GM18505 (cell line): Measurements from ENCODE around the gene SEC14L3.
A peak's percentile ranks its signal among the peaks of the same experiment; 100 is the strongest.

Experiments
- ATAC-seq: cut with Tn5 transposase; IDR thresholded peaks from one replicate; pipeline ENCODE4 v1.9.1; 2021; ENCODE audit not compliant: unreplicated experiment
- POLR2A ChIP-seq: IDR thresholded peaks from 4 replicates; pipeline ENCODE4 v1.6.1; 2011; ENCODE audit warnings: borderline replicate concordance; ENCODE audit not compliant: insufficient read depth, insufficient read length; ENCODE audit errors: extremely low read depth

The SEC14L3 gene

DNA sequence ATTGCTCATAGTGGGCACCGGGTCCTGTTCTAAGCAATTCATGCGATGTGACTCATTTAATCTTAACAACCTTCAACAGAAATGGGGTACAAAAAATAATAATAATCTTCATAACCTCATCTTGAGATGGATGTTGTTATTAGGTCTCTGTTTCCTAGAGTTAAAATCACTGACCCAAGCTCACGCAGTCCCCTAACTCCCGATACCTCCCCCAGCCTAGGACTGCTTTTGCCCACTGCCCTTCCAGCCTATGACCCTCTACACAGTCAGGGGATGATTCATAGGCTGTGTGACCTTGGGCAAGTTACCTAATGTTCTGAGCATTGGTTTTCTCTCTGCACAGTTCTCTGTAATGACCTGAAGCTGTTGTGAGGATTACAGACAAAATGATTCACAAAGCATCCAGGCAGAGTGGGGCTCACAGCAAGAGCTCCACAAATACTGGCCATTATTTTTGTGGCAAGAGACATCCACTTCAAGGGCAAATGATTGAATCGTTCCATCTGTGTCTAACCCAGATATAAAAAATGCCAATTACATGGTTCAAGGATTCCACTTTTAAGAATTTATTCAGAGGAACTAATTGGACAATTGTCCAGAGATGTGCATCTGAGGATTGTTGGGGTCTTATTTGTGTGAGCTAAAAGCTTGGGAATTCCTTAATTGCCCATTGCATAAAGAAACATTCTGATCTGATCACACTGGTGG lies 26.2 kb downstream of the SEC14L3 start:
- no peak for ATAC-seq
- TF ChIP-seq POLR2A = no peak

DNA sequence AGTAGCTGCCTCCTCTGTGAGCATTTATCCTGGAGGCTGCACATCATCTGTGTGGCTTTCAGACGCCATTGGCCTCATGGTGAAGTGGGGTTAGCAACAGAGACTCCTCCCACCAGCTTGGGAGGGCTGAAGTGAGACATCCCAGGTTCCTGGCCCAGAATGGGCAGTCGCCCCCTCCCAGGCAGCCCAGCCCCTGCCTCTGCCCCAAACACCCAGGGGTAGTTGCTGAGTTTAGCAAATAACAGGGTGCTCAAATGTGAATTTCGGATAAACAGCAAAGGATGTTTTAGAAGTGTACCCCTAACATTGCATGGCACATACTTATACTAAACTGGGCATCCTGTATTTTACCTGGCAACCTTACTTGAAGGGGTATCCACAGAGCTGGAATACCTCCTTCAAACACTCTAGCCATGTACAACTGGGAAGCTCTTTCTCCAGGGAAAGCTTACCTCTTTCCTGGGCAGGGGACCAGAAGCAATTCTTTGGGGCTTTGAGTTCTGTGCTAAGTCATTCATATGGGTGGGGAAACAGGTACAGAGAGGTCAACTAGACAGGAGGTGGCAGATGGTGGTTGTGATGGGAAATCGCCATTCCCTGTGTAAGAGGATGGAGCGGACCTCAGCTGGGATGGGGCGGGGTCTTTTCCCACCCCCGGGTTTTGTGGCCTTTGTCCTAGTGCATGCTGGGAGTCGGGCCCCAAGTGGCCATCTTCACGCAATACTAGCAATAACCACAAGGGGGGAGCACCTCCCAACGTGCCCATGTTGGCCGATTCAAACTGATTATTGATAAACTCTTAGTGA lies 27.0 kb downstream of the SEC14L3 start:
- ATAC-seq = no peak
- TF ChIP-seq POLR2A = peak; percentile 37

DNA sequence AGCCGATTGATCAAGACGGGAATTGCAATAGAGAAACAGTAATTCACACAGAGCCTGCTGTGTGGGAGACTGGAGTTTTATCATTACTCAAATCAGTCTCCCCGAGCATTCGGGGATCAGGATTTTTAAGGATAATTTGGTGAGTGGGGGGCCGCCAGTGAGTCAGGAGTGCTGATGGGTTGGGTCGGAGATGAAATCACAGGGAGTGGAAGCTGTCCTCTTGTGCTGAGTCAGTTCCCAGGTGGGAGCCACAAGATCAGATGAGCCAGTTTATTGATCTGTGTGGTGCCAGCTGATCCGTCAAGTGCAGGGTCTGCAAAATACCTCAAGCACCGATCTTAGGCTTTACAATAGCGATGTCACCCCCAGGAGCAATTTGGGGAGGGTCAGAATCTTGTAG lies 30.7 kb downstream of the SEC14L3 start:
- TF ChIP-seq POLR2A = no peak
- no peak for ATAC-seq

DNA sequence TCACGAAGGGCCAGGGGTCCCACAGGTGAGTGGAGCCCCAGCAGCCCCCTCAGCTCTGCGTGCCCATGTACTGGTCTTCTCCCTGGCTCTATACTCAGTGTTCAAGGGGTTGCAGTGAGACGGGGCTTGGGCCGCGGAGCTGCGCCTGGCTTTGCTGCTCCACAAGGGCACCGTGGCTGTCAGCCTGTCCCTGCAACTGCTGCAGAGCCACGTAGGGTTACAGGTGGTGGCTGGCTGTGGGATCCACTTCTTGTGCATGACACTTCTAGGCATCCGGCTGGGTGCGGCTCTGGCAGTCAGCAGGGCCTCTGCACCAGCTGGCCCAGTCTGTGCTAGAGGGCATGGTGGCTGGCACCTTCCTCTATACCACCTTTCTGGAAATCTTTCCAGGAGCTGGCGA lies 32.0 kb downstream of the SEC14L3 start:
- TF ChIP-seq POLR2A = no peak
- ATAC-seq = no peak

DNA sequence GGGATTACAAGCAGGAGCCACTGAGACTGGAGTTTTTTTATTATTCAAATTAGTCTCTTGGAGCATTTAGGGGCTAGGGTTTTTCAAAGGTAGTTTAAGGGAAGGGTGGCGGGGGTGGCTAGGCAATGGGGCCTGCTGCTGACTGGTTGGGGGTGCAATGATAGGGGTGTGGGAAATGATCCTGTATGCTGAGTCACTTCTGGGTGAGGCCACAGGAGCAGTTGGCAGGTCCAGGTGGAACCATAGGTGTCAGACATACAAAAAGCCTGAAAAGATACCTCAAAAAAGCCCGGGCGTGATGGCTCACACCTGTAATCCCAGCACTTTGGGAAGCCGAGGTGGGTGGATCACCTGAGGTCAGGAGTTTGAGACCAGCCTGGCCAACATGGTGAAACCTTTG lies 32.6 kb downstream of the SEC14L3 start:
- TF ChIP-seq POLR2A = no peak
- no peak for ATAC-seq

DNA sequence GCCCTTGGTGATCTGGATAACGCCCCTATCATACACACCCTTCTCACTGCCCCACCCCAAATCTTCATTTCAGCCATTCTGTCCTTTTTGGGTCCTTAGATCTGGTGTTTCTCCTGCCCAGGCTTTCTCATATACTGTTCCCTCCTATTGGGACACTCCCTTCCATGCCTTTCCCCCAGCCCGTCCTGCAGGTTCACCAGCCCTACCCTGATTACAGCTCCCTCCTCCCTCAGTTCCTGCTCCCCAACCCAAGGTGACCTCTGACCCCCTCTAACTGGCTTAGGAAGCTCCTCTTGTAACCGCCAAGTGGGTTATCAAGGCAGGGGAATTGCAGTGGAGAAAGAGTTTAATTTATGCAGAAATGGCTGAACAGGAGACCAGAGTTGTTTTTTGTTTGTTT lies 33.3 kb downstream of the SEC14L3 start:
- no peak for ATAC-seq

DNA sequence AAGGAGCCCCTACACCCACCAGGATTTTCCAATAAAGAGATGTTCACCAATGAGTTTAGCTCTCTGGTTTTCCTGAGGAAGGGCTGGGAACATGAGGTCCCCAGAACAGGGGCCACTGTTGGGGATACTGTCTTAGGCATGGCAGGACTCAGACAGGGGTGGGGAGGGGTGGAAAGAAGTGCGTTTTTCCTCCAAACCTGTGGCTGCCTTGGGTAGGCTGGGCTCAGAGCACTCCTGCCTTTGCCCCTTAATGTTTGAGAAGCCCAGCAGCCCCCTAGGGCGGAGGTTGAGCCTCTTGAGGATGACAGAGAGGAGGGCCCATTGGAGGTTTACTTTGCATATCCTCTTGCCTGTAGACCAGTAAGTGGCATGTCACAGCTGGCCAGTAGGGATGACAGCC lies 35.6 kb downstream of the SEC14L3 start:
- ATAC-seq = no peak
- no peak for TF ChIP-seq POLR2A

More for the DNA sequence above, 33.3 kb downstream of the SEC14L3 start:
- no peak for TF ChIP-seq POLR2A

DNA sequence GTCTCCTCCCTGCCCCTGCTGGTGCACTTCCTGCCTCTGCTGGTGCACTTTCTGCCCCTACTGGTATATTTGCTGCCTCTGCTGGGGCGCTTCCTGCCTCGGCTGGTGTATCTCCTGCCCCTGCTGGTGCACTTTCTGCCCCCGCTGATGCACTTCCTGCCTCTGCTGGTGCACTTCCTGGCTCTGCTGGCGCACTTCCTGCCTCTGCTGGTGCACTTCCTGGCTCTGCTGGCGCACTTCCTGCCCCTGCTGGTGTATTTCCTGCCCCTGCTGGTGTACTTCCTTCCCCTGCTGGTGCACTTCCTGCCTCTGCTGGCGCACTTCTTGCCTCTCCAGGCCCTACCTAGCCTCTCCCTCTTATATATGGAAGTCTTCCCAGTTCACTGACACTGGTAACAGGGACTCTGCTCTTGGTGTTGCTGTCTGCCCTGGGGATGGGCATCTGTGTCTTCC lies 36.1 kb downstream of the SEC14L3 start:
- TF ChIP-seq POLR2A = peak; percentile 54
- no peak for ATAC-seq

DNA sequence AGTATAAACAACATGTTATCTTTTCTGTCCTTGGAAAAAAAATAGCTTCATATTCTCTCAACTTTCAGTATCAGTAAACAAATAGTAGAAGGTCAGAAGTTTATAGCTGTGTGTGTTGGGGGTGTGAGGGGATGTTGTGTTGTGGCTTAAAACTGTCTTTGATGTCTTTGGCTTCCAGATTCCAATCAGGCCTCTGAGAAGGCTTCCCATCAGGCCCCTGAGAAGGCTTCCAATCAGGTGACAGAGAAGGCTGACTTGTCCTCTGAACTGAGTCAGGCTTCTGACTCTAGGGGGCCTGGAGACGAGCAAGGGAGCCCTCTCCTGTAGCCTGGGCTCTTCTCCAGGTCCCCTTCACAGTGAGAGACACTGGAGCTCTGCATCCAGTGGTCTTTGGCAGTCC lies 37.0 kb downstream of the SEC14L3 start:
- no peak for ATAC-seq
- no peak for TF ChIP-seq POLR2A

DNA sequence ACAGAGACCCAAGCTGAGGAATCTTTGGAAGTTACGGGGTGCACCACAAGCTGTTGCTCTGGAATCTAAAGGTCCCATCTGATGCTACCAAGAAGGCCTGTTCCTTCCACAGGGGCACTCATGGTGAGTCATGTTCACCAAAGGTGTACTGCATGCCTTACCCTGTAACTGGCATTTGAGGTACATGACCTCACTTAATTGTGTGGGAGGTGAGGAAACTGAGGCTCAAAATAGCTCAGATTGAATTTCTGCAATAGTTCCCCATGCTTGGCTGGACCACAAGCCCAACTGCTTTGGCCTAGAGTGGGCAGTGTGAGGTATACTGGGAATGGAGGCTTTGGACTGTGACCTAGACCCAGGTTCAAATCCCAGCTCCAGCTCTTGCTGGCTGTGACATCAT lies 38.0 kb downstream of the SEC14L3 start:
- no peak for TF ChIP-seq POLR2A
- ATAC-seq = no peak

DNA sequence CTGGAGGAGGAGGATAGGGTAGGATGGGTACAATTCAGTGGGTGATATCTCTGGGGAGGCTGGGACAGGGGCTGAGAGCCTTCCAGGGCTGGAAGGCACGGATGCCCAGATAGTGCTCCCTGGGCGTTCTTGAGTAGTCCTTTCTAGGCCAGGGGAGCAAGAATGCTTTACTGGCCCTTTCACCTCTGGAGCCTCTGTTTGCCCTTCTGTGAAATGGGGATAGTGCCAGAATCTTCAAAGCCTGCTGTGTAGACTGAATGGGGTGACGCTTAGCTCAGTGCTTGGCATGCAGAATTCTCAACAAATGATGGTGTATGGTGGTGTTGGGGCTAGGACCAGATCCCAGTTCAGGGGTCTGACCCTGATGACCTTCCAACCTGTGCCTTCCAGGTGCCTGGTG lies 38.6 kb downstream of the SEC14L3 start:
- no peak for ATAC-seq
- TF ChIP-seq POLR2A = no peak

DNA sequence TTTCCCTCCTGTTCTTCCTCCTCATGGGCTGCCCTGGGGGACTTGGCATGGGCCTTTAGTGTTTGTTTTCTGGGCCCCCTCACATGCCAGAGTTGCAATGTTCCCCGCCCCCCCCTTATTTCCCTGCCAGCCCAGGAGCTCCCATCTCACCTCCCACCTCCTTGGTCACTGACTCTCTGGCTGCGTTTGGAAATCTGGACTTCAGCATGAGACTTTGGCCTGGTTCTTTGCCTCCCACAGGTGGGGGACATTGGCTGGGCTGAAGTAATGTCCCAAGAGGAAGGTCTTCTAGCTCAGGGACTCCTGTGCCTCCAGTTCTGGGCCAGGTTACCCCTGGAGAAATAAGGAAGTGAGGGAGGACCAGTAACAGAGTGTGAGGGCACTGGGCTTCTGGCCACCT lies 39.3 kb downstream of the SEC14L3 start:
- ATAC-seq = no peak
- TF ChIP-seq POLR2A = no peak

DNA sequence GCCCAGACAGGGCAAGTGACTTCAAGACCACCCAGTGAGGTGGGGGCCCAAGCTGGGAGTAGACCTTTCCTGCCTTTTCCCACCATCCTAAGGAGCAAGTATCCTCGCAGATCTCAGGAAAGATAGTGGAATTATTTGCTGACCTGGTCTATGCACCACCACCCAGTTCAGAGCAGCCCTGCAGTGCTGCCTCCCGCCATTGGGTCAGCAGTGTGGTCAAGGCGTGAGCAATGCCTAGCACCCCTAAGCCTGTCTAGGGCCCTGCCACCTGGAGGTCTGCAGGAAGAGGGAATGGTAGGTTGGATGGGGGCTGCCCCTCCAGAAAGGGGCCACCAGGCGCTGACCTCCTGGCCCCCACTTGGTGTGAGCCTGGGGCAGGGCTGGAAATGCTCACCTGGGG lies 39.7 kb downstream of the SEC14L3 start:
- TF ChIP-seq POLR2A = no peak
- ATAC-seq = no peak

DNA sequence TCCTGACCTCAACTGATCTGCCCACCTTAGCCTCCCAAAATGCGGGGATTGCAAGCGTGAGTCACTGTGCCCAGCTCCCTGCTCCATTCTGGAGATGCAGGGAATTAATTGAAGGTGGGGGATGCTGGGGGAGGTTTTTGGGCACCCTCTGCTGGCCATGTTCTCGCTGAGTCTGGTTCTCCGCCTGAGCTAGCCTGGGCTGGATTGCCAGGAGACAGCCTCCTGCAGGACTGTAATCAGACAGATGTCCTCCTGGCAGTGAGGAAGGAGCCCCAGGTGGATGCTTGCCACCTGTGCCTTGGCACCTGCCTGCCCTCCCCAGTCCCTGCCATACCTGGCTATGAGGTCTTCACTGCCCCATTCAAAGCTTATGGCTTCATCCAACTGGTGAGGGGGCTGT lies 40.9 kb downstream of the SEC14L3 start:
- TF ChIP-seq POLR2A = no peak
- no peak for ATAC-seq
